Adrenal gland (tissue), 12 donors: ENCODE results near the gene HSPA1B. TPM values are rescaled to one million over a fixed set of nuclear protein-coding genes. Genes with fewer than 3 reads are reported as not detected.
"Not testable (repeated sequence)": the region's sequence is repeated elsewhere in the genome, so short reads cannot be mapped to it uniquely, and the experiment has no call there.

Source experiments
- DNase-seq, 7 donors: peaks; one replicate each; pipeline ENCODE4 v3.0.0-alpha.2; 2019 to 2020
- H3K27ac ChIP-seq, 5 donors: fragments of 200-600 bp; sonication (generic) in 4 of 5; 1 replicate in 3 of 5; 2 replicates in 2 of 5; pipeline versions ENCODE4 v1.5.1 to v1.8.0; 2016 to 2020; ENCODE audit warnings: mild to moderate bottlenecking in 1 of 5
- H3K27me3 ChIP-seq: fragments of 200-600 bp; 2 replicates; pipeline ENCODE4 v1.8.0; 2021
- H3K36me3 ChIP-seq, 2 donors: fragments of 200-600 bp; replicated peaks in 1 of 2; 1 replicate in 1 of 2; 2 replicates in 1 of 2; pipeline versions ENCODE4 v1.5.1 to v1.8.0; 2018 to 2022
- H3K4me1 ChIP-seq, 2 donors: fragments of 200-600 bp; replicated peaks in 1 of 2; 1 replicate in 1 of 2; 2 replicates in 1 of 2; pipeline versions ENCODE4 v1.5.1 to v1.8.0; 2018 to 2021
- H3K4me3 ChIP-seq, 4 donors: fragments of 200-600 bp; sonication (generic) in 3 of 4; one replicate each; pipeline ENCODE4 v1.5.1; 2016 to 2018
- H3K9me3 ChIP-seq, 3 donors: fragments of 200-600 bp; sonication (generic) in 1 of 3; replicated peaks in 1 of 3; 1 replicate in 2 of 3; 2 replicates in 1 of 3; pipeline versions ENCODE4 v1.5.1 to v1.8.0; 2016 to 2021
- CTCF ChIP-seq, 6 experiments: fragments of 450-650 bp in 4 of 6; fragments of 200-600 bp in 2 of 6; sonication (generic) in 1 of 6; IDR thresholded peaks; 1 replicate in 5 of 6; 2 replicates in 1 of 6; pipeline versions ENCODE4 v1.5.1 to v1.8.0; 2016 to 2021; ENCODE audit warnings: antibody characterized with exemption in 6 of 6, mild to moderate bottlenecking in 2 of 6, moderate library complexity in 1 of 6
- POLR2A ChIP-seq, 2 donors: fragments of 450-650 bp; IDR thresholded peaks; one replicate each; pipeline ENCODE4 v1.6.1; 2017; ENCODE audit warnings: antibody characterized with exemption in 2 of 2, mild to moderate bottlenecking in 2 of 2, moderate library complexity in 1 of 2
- WGBS, 4 donors: extraction: QIAGEN DNeasy Blood & Tissue Kit in 2 of 4; methylation state at CpG; one replicate each; pipeline versions ENCODE4 v1.1.5 to v1.1.7; 2013 to 2017; 5-methylcytosine and 5-hydroxymethylcytosine counted together
- intact Hi-C, 2 donors: fragments of 100-400 bp; cut with DNase I; formaldehyde crosslinking; loops; one replicate each; pipeline versions ENCODE4 v1.14.1 to v1.15.0; 2022 to 2023
- polyA plus RNA-seq, 3 donors: library from polyadenylated mRNA; stranded (reverse); fragments of 200-250 nt in 2 of 3; fragments of 350-450 nt in 1 of 3; fragmentation: Illumina TruSeq in 1 of 3; extraction: RNeasy Lipid Tissue Mini Kit (QIAGEN cat#74804) in 1 of 3; gene quantifications; one replicate each; pipeline ENCODE4 v1.2.3, GENCODE V29; 2013 to 2014
- total RNA-seq, 9 donors: library from RNA; depleted of rRNA in 4 of 9; stranded (reverse); fragments of >200 nt in 4 of 9; fragments of 120-200 nt in 1 of 9; fragmentation: NEBNext Ultra II Directional in 1 of 9; extraction: Animal tissue kit (Norgen Biotek cat#: 25700) in 1 of 9; gene quantifications; one replicate each; pipeline versions ENCODE4 v1.1.0 to v1.2.4, GENCODE V29; 2013 to 2023
- donor health status: healthy with polysubstance abuse.
- donor health status: Bipolar disorder and iron deficiency.
- donor health status: DM: yes; HTN: yes; CAD: no.
- donor health status: DM: no; HTN: no; CAD: no.
- donor health status: DM: no; HTN: no; CAD: no.
- donor health status: DM: yes; HTN: yes; CAD: no.

The HSPA1B gene
- total and polyA plus RNA-seq, 12 donors: 29.0 to 424 (median 212) TPM

GRCh38 chr6:31864818-31865204 lies 37.3 kb downstream of the HSPA1B start:
- 82 to 96% (median 90%) methylated on average over 8 of the region's 8 CpGs for WGBS, 4 donors
- DNase-seq: no peak
- TF ChIP-seq POLR2A (IDR thresholded peaks at IDR 0.05) (no peak), CTCF (IDR thresholded peaks at IDR 0.05) (no peak)
- Histone ChIP-seq H3K27me3 (no peaks in the 10 kb centered on the region), H3K4me3 (no peak overlapping the region), H3K9me3 (no peaks in the 10 kb centered on the region), H3K36me3 (peaks cover 0 to 11% of the 10 kb centered on the region in 2 donors), H3K4me1 (peaks cover 3 to 21% of the 10 kb centered on the region in 2 donors), H3K27ac (no peak overlapping the region)
- intact Hi-C loops: no loop called here

DNA sequence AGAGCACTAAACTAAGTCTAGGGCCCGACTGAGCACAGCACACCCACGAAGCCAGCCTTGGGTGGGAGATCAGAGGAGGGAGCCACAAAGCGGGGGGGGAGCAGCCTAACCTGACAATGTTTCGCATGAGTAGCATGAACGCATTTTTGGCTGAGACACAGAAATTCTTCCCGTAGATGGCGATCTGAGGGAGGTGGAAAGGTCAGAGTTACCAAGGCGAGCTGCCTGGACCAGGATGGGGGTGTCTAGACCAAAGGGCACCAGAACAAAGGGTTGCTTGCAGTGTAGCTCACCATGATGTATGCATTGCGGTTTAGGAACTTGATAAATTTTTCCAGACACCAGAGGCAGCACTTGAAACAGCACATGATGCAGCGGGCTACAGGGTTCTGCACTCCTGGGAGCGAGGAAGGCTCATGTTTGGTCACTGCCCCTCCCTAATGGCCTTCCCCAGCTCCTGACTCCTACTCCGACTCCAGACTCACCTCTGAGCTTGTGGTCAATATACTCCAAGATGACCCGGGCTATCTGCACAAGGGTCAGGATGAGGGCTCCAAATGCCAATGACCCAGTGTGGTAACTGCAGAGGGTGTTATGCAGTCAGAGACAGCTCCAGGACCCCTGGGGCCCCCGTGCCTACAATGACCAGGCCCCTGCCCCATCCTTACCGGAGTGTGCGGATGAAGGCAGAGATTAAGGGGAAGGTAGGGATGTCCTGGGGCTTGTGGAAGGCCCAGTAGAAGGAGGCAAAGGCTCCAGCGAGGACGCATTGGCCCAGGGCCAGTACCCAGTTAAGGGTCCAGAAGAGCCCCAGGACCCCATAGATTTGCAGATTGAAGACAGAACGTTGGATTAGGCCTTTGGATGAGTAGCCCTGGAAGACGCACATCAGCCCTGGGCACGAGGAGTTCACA lies 37.9 kb downstream of the HSPA1B start:
- 83 to 86% (median 85%) methylated on average over 18 to 21 of the region's 21 CpGs for WGBS, 4 donors
- H3K27me3 ChIP-seq: no peaks in the 10 kb centered on the region
- no peaks in the 10 kb centered on the region for H3K9me3 ChIP-seq
- H3K27ac ChIP-seq: no peak overlapping the region
- peaks cover 7 to 26% of the 10 kb centered on the region in 2 donors for H3K4me1 ChIP-seq
- intact Hi-C loops: no loop called here
- TF ChIP-seq POLR2A (IDR thresholded peaks at IDR 0.05) (no peak), CTCF (IDR thresholded peaks at IDR 0.05) (no peak)
- peaks cover 0 to 4% of the 10 kb centered on the region in 2 donors for H3K36me3 ChIP-seq
- no peak overlapping the region for H3K4me3 ChIP-seq
- DNase-seq: no peak

DNA sequence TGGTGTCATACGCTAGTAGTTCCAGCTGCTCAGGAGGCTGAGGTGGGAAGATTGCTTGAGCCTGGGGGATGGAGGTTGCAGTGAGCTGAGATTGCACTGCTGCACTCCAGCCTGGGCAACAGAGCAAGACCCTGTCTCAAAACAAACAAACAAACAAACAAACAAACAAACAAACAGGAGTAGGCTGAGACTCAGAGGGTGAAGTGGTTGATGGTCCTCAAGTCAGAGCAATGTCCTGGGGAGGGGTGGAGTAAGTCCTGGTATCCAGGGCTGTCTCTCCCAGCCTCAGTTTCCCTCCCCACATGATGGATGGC lies 41.1 kb downstream of the HSPA1B start:
- H3K27me3 ChIP-seq, H3K4me3 ChIP-seq, H3K27ac ChIP-seq, DNase-seq, intact Hi-C loops, H3K36me3 ChIP-seq, H3K9me3 ChIP-seq: not testable (repeated sequence)
- 87 to 100% (median 97%) methylated on average over 1 of the region's 1 CpG for WGBS, 4 donors
- H3K4me1 ChIP-seq: peaks cover 16 to 26% of the 10 kb centered on the region in 2 donors

DNA sequence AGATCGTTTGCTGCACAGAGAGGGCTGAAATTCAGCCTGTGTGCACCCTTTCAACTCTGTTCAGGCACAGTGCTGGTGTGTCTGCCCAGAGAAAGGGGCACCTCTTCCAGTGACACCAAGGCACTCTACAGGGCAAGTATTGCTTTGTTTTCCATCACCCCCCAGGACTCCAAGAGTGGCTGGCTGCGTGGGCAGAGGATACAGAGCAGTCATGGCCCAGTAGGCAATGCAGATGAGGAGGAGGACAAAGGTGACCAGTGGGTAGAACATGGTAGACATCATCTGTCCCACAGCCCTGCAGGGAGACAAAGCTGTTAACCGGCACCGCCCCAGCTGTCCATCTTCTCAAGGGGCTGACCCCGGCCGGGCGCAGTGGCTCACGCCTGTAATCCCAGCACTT lies 41.8 kb downstream of the HSPA1B start:
- Histone ChIP-seq H3K36me3 (no peaks in the 10 kb centered on the region), H3K27ac (no peak overlapping the region), H3K27me3 (no peaks in the 10 kb centered on the region), H3K4me3 (no peak overlapping the region), H3K9me3 (no peaks in the 10 kb centered on the region), H3K4me1 (peaks cover 16 to 20% of the 10 kb centered on the region in 2 donors)
- TF ChIP-seq POLR2A (IDR thresholded peaks at IDR 0.05) (no peak), CTCF (IDR thresholded peaks at IDR 0.05) (no peak)
- intact Hi-C loops: no loop called here
- 79 to 92% (median 88%) methylated on average over 3 to 8 of the region's 8 CpGs for WGBS, 4 donors
- no peak for DNase-seq
